CD4-positive, alpha-beta T cell treated with Interleukin-1 beta for 1 hour (primary cell): ENCODE results near the gene KLHL4.
"Not testable (repeated sequence)": the region's sequence is repeated elsewhere in the genome, so short reads cannot be mapped to it uniquely, and the experiment has no call there.

Source experiments
- DNase-seq, 2 donors: peaks; one replicate each; pipeline ENCODE4 v3.0.0-alpha.2; 2020 to 2022

Gene KLHL4

GRCh38 chrX:87517571-87518141 is at the start of gene KLHL4:
Gene KLHL4, plus strand, starts transcription at chrX:87517802. Its CDS starts 92 bp downstream, at chrX:87517894.
- DNase-seq, result no peak

- no peak for DNase-seq
These were observed 48.7 kb upstream of the KLHL4 start for GRCh38 chrX:87468941-87469340.

GRCh38 chrX:87475793-87476192 is 41.8 kb upstream of the KLHL4 start:
- no peak for DNase-seq

GRCh38 chrX:87478703-87479102 is 38.9 kb upstream of the KLHL4 start:
- not testable (repeated sequence) for DNase-seq

- DNase-seq, result no peak
These were observed 28.5 kb upstream of the KLHL4 start for GRCh38 chrX:87489071-87489470.

GRCh38 chrX:87515836-87516235 is 1.8 kb upstream of the KLHL4 start:
- no peak for DNase-seq

GRCh38 chrX:87516717-87517121 is 883 bp upstream of the KLHL4 start:
- no peak for DNase-seq

GRCh38 chrX:87518504-87518903 is 902 bp downstream of the KLHL4 start:
- no peak for DNase-seq

GRCh38 chrX:87525771-87526229 is 8.2 kb downstream of the KLHL4 start:
- DNase-seq, result no peak

GRCh38 chrX:87526281-87526680 is 8.7 kb downstream of the KLHL4 start:
- no peak for DNase-seq

GRCh38 chrX:87528487-87528886 is 10.9 kb downstream of the KLHL4 start:
- DNase-seq, result no peak

- no peak for DNase-seq
These were observed 54.4 kb downstream of the KLHL4 start for GRCh38 chrX:87571964-87572363.

- DNase-seq, result no peak
These were observed 55.3 kb downstream of the KLHL4 start for GRCh38 chrX:87572901-87573300.

- no peak for DNase-seq
These were observed 61.4 kb downstream of the KLHL4 start for GRCh38 chrX:87578978-87579377.

- DNase-seq, result no peak
These were observed 63.3 kb downstream of the KLHL4 start for GRCh38 chrX:87580862-87581261.

- no peak for DNase-seq
These were observed 64.9 kb downstream of the KLHL4 start for GRCh38 chrX:87582453-87582852.

- DNase-seq, result no peak
These were observed 66.1 kb downstream of the KLHL4 start for GRCh38 chrX:87583679-87584078.

- DNase-seq, result no peak
These were observed 98.8 kb downstream of the KLHL4 start for GRCh38 chrX:87616371-87616770.

- DNase-seq, result no peak
These were observed 104.1 kb downstream of the KLHL4 start for GRCh38 chrX:87621697-87622096.

- DNase-seq, result no peak
These were observed 109.4 kb downstream of the KLHL4 start for GRCh38 chrX:87626996-87627395.

GRCh38 chrX:87634361-87634760 is 116.8 kb downstream of the KLHL4 start:
- no peak for DNase-seq

- no peak for DNase-seq
These were observed 118.9 kb downstream of the KLHL4 start for GRCh38 chrX:87636533-87636932.

GRCh38 chrX:87641439-87641838 is 123.8 kb downstream of the KLHL4 start:
- DNase-seq, result not testable (repeated sequence)

GRCh38 chrX:87661761-87662160 is 144.2 kb downstream of the KLHL4 start:
- DNase-seq, result no peak

- no peak for DNase-seq
These were observed 145.8 kb downstream of the KLHL4 start for GRCh38 chrX:87663421-87663820.
